ENCODE results near the gene PNKD.

Gene PNKD

GRCh38 chr2:218354045-218354444 lies 83.7 kb downstream of the PNKD start:
- TF ChIP-seq CTCF (conservative IDR thresholded peaks at IDR 0.05; ENCODE audit: low read length): no peak

GRCh38 chr2:218354850-218355443 lies 84.6 kb downstream of the PNKD start:
- no peak for DNase-seq (ENCODE audit: low read depth)
- TF ChIP-seq CTCF (conservative IDR thresholded peaks at IDR 0.05; ENCODE audit: low read length): no peak

More at GRCh38 chr2:218354045-218354444, 83.7 kb downstream of the PNKD start:
- H3K4me3 ChIP-seq (ENCODE audit: low read length): no peak overlapping the region
- DNase-seq (ENCODE audit: low read depth): no peak

GRCh38 chr2:218357236-218358177 lies 87.2 kb downstream of the PNKD start:
- H3K4me3 ChIP-seq (ENCODE audit: low read length): no peak overlapping the region
- no peak for DNase-seq (ENCODE audit: low read depth)
- no peak for TF ChIP-seq CTCF (conservative IDR thresholded peaks at IDR 0.05; ENCODE audit: low read length)

More at GRCh38 chr2:218354850-218355443, 84.6 kb downstream of the PNKD start:
- no peak overlapping the region for H3K4me3 ChIP-seq (ENCODE audit: low read length)

- no peak for TF ChIP-seq CTCF (conservative IDR thresholded peaks at IDR 0.05; ENCODE audit: low read length)
- no peak overlapping the region for H3K4me3 ChIP-seq (ENCODE audit: low read length)
- DNase-seq (ENCODE audit: low read depth): no peak
Observed at GRCh38 chr2:218360453-218360852, 90.1 kb downstream of the PNKD start.

GRCh38 chr2:218362606-218363005 lies 92.3 kb downstream of the PNKD start:
- DNase-seq (ENCODE audit: low read depth): no peak
- TF ChIP-seq CTCF (conservative IDR thresholded peaks at IDR 0.05; ENCODE audit: low read length): no peak
- no peak overlapping the region for H3K4me3 ChIP-seq (ENCODE audit: low read length)

GRCh38 chr2:218363736-218364135 lies 93.4 kb downstream of the PNKD start:
- no peak for TF ChIP-seq CTCF (conservative IDR thresholded peaks at IDR 0.05; ENCODE audit: low read length)

More at GRCh38 chr2:218363736-218364135, 93.4 kb downstream of the PNKD start:
- DNase-seq (ENCODE audit: low read depth): no peak
- H3K4me3 ChIP-seq (ENCODE audit: low read length): no peak overlapping the region

Data from AG10803 (cell line).